Skin epidermis (tissue), 12 donors: Measurements from ENCODE around the gene STIM1.
"Not testable (repeated sequence)": the region's sequence is repeated elsewhere in the genome, so short reads cannot be mapped to it uniquely, and the experiment has no call there.

Experiments used
- H3K27ac ChIP-seq, 21 experiments: fragments of 200-600 bp; sonication (generic) in 11 of 21; one replicate each; pipeline ENCODE4 v1.5.0; 2020; ENCODE audit warnings: mild to moderate bottlenecking in 3 of 21, inconsistent platforms in 2 of 21, moderate library complexity in 2 of 21
- H3K4me3 ChIP-seq, 7 experiments: fragments of 200-600 bp; sonication (generic) in 2 of 7; one replicate each; pipeline ENCODE4 v1.5.0; 2020; ENCODE audit warnings: inconsistent platforms in 2 of 7, mild to moderate bottlenecking in 2 of 7, moderate library complexity in 1 of 7

Gene STIM1

DNA sequence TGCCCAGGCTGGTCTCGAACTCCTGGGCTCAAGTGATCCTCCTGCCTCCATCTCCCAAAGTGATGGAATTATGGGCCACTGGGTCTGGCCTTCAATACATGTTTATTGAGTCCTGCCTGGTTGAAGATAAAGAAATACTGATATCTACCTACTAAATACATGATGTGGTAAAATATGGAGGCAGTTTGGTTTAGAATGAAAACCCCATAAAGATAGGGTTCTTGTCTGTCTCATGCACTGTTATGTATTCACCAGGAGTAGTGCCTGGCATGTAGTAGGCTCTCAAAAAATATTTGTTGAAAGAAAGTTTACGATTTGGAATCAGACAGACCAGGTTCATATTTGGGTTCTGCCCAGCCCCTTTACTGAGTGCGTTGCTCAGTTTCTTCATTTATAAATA, 21.1 kb downstream of the STIM1 start:
- Histone ChIP-seq H3K27ac (no peak overlapping the region), H3K4me3 (no peak overlapping the region)

DNA sequence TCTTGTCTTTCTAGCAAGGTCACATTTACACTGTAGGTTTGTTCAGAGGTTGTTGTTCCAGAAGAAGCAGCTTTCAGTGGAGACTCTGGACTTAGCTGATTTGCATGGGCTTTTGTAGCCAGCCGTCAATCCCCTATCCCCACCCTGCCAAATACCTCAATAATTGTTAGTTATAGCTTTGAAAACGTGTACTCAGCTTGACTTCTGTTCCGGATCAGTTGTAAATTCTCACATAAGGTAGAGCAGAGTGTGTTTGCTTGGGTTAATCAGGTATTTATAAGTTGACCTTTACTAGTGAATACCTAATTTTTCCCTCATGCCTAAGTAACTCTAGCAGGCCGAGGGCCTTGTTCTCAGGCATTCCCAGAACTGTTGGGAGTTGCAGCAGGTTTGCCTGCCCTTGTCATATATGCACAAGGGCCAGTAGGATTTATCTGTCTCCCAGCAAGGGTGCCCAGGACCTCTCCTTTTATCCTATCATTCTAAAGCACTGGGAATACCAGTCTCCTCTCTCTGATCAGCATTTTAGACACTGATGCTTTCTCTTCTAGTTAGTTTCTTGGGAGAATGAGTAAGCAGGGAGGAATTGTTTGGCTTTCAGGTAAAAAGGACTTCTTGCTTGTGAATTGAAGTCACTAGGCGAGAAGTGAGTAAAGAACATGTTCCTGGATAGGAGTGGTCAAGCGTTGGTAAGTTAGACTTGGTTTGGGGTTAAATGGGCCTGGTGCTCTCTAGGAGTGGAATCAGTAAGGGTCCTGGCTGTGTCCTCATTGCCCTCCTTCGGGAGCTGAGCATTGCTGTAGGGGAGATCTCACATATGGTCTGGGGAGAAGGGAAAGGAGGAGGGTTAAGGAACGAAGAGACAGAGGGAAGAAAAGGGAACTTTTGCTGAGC, 22.1 kb downstream of the STIM1 start:
- Histone ChIP-seq H3K4me3 (no peak overlapping the region), H3K27ac (peak overlapping the region in 3 of 21 experiments; percentile 3 to 60 (median 25))

DNA sequence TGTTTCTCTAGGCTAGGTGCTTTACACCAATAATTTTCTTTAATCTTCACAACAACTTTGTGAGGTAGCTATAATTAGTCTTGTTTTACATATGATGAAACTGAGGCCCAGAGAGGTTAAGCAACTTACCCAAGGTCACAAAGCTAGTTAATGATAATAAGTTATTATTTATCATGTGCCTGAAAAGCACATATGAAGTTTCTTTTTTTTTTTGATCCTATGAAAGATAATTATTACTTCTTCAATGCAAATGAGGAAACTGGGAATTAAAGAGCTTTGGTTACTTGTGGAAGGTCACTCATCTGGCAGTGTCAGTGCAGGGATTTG, 22.8 kb downstream of the STIM1 start:
- Histone ChIP-seq H3K27ac (peak overlapping the region in 1 of 21 experiments; percentile 60), H3K4me3 (no peak overlapping the region)

DNA sequence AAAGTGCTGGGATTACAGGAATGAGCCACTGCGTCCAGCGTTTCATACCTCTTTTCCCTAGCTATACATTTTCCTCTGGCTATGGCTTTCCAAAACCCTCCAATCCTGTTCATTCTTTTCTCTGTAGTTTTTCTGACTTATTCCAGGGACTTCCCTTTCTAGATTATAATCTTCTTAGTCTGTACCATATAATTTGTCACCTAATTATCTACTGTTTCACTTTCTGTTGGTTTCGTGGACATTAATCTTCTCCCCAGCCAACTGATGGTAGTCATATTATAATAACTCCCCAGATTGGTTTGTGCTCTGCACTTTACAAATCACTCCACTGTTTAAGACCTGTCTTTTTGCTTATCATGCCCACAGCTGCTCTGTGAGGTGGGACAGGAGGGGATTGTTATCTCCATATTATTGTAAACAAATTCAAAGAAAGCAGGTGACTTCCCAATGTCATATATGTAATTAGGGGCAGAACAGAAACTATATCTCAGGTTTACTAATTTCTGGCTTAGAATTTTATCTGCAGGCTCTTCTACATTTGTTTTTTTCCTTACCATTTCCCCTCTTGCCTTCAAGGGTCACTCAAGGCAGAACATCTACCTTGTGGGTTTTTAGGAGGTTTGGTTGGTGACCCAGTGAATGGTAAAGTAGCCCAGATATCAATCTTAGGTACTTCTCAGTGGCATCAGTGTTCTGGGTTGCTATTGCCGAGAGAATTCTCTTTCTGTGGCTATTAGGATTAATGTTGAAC, 23.9 kb downstream of the STIM1 start:
- peak overlapping the region in 11 of 21 experiments; percentile 2 to 59 (median 26) for H3K27ac ChIP-seq

DNA sequence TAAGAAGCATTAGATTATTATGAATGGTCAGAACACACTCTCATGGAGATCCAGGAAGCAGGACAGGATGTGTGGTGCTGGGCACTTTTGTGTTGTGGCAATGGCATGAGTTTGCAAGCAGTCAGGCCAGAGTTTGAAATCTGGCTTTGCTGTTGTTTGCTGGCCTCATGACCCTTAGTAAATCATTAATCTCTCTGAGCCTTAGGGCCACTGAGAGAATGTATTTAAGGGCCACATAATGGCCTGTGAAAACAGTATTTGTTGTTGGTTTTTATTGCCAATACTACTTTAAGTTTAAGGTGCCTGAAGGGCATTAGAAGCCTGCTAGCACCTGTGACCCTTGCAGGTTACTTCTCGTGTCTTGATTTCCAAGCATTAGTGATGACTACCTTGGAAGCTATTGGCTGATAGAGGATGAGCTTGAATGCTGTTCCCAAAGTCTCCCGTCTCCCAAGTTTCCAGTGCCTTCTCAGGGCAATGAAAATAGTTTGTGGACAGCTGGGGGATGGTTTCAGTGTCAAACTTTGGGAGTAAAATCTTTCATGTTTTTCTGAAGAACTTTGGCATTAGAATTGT, 24.6 kb downstream of the STIM1 start:
- Histone ChIP-seq H3K27ac (peak overlapping the region in 12 of 21 experiments; percentile 2 to 59 (median 38)), H3K4me3 (no peak overlapping the region)

More for the DNA sequence above, 23.9 kb downstream of the STIM1 start:
- no peak overlapping the region for H3K4me3 ChIP-seq

DNA sequence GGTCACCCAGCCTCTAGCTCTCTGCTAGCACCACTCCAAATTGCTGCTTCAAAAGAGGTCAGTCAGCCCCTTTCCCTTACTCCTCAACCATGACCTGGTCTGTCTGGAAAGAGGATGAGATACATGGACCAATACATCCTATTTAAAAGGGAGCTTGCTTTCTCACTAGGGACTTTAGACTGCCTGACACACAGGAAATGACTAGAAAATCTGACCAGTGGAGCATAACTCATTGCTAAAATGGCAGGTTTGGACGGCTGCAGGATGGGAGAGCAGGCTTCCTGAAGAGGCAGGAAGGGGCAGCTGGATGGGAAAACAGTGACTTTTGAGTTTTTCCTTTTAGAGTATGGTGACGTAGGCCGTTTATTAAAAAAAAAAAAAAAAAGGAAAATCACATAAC, 25.3 kb downstream of the STIM1 start:
- H3K4me3 ChIP-seq: no peak overlapping the region
- H3K27ac ChIP-seq: peak overlapping the region in 9 of 21 experiments; percentile 10 to 59 (median 38)

DNA sequence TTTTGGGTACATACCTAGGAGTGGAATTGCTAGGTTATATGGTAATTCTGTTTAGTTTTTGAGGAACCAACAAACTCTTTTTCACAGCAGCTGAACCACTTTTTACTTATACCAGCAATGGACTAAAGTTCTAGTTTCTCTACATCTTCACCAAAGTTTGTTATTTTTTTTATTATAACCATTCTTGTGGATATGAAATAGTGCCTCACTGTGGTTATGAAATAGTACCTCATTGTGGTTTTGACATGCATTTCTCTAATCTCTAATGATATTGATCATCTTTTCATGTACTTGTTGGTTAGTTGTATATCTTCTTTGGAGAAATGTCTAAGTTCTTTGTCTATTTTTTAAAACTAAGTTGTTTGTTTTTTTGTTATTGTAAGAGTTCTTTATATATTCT, 27.2 kb downstream of the STIM1 start:
- no peak overlapping the region for H3K4me3 ChIP-seq
- no peak overlapping the region for H3K27ac ChIP-seq

DNA sequence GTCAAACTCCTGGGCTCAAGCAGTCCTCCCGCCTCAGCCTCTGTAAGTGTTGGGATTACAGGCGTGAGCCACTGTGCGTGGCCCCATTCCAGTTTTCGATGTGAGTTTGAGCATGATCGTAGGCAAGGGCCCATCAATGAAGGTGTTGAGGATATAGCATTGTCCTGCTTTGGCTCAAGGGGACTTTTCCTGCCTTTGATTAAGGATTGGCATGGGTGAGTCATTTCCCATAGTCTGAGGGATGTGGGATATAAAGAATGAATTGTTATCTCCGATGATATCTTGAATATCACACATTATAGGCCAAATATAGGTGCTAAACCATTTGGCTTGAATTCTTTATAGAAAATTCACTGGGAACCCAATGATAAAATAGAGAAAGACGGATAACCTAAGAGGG, 30.4 kb downstream of the STIM1 start:
- Histone ChIP-seq H3K4me3 (no peak overlapping the region), H3K27ac (no peak overlapping the region)

DNA sequence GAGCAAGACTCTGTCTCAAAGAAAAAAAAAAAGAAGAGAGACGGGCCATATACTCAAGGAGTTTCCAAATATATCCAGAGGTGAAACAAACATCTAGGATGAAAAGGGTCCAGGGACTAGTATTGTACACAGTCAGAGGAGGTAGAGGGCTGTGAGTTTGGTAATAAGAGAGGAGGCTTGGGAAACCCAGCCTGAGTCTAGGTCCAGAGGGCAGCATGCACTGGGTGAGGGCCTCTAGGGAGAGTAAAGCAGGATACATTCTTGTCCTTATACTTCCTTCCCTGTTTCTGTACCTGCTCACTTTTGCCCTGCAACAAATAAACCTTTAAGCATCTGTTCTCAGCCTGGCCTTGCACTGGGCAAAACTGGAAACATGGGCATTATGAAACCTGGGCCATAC, 31.5 kb downstream of the STIM1 start:
- Histone ChIP-seq H3K4me3 (no peak overlapping the region), H3K27ac (no peak overlapping the region)

DNA sequence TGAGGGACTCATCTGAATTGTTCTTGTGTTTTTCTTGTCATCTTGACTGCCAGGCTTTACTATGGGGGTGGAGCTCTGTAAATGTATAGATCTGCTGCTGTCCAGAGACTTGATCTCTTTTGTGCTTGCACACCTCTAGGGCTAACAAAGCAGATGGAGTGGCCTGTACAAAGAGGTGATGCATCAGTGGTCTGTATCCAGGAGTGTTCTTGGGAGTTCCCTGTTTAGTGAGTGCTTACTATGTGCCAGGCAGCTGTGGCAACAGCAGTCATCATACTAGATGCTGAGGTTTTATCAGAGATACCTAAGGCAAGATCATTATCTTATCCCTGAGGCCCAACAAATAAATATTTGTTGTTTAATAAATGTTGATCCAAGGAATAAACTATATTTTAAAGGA, 33.4 kb downstream of the STIM1 start:
- no peak overlapping the region for H3K27ac ChIP-seq
- H3K4me3 ChIP-seq: no peak overlapping the region

DNA sequence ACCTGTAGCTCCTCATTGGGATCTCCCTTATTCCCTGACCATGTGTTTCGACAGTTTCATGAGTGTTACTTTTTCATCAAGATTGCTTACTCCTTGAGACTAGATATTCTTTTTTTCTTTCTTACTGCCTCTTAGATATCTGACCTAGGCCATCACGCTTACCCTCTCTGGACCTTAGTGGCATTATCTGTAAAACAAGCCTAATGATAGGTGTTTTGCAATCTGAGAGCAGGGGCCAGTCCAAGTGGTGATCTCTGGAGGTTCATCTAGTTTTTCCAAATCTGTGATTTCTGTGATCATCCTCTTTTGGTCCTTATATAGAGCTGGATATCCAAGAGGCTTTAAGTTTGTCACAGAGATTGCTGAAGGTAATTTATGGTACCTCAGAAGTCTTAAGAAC, 34.5 kb downstream of the STIM1 start:
- H3K27ac ChIP-seq: no peak overlapping the region
- no peak overlapping the region for H3K4me3 ChIP-seq

DNA sequence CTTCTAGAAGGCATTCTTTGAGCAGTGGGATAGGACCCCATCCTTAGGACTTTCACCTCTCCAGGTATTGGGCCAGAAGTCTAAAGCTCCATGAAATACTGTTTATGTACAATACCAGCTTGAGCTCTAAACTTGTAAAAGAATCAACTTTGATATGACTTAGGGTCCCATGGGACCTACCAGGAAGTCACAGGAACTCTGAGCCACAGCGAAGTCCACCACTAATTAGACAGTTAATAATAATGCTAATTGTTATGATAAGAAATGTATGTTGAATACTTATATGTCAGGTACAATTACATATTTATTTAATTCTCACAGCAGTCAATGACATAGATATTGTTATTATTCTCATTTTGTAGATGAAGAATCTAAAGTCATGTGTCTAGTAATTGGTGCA, 35.3 kb downstream of the STIM1 start:
- Histone ChIP-seq H3K4me3 (no peak overlapping the region), H3K27ac (no peak overlapping the region)

DNA sequence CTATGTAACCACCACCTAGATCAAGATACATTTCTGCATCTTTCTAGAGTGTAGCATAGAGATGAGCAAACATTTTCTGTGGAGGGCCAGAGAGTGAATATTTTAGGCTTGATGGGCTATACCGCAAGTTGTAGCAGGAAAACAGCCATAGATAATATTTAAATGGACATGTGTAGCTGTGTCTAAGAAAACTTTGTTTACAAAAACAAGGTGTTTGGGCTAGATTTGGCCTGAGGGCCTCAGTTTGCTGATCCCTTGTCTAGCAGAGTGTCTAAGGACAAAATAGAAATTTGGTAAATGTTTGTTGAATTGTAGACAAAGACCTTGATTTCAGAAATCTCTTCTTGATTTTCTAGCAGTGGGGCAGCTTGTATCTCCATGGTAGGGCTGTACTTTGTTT, 36.3 kb downstream of the STIM1 start:
- H3K27ac ChIP-seq: no peak overlapping the region
- no peak overlapping the region for H3K4me3 ChIP-seq

DNA sequence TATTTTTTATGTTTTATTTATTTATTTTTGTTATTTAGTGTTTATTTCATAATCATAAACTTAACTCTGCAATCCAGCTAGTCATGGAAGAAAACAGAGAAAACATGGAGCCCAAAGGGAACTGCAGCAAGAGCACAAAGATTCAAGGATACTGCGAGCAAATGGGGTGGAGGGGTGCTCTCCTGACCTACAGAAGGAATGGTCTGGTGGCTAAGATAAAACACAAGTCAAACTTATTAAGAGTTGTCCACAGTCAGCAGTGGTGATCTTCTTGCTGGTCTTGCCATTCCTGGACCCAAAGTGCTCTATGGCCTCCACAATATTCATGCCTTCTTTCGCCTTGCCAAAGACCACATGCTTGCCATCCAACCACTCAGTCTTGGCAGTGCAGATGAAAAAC, 36.7 kb downstream of the STIM1 start:
- H3K27ac ChIP-seq: no peak overlapping the region

DNA sequence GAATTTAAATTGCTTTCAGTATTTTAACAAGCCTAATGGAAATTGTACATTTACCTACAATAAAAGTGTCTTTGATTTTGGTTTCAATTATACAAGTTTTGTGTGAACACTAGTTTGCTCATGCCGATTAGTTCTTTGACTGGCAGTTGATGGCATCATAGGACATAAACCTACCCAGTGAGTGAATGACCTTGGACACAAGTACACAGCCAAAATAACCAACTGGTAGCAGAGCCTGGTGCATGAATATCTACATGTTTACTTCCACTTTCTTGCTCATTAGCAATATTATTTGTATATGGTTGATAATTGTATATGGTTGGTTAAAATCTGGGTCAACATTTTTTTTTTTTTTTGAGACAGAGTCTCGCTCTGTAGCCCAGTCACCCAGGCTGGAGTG, 37.8 kb downstream of the STIM1 start:
- peak overlapping the region in 8 of 21 experiments; percentile 5 to 78 (median 64) for H3K27ac ChIP-seq
- H3K4me3 ChIP-seq: no peak overlapping the region

More for the DNA sequence above, 36.7 kb downstream of the STIM1 start:
- H3K4me3 ChIP-seq: no peak overlapping the region

DNA sequence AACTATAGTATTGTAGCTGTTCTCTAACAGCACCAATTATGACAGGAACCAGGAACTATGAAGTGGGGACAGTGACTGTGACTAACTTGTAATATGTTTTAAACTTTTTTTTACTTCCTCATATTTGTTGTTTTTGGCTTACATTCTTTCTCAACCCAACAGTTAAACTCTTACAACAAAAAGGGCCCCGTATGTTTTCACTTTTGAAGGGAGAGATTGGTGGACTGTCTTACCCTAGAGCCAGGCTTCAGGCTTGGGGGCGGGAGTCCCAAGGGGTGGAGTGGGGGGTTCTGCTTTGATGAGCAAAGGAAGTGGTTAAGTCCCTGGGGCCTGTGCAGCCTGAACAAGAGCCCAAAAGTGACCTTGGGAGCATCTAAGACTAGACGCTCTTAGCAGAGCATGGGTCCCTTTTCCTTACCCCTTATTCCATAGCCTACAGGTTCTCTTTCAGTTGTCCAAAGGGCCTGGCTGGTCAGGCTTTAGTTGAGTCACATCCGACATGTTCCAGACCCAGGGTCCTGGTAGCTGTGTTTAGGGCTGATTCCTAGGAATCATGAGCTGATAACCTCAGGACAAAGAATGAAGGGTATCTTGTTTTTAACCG, 38.8 kb downstream of the STIM1 start:
- H3K4me3 ChIP-seq: no peak overlapping the region
- H3K27ac ChIP-seq: peak overlapping the region in 18 of 21 experiments; percentile 5 to 78 (median 54)

DNA sequence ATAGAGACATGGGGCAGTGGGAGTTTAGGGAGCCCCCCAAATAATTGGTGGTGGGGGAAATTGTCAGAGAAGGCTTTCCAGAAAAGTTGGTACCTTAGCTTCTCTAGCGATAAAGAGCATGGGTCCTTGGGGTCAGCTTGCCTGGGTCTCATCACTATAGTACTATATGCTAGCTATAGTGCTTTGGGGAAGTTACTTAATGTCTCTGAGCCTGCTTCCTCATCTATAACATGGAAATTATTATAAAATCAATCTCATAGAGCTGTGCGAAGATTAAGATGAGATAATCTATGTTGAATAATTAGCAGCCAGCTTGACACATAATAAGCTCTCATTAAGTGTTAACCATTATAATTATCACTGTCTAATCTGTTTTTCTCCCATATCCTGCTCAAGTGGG, 41.2 kb downstream of the STIM1 start:
- peak overlapping the region in 1 of 21 experiments; percentile 54 for H3K27ac ChIP-seq
- H3K4me3 ChIP-seq: no peak overlapping the region

DNA sequence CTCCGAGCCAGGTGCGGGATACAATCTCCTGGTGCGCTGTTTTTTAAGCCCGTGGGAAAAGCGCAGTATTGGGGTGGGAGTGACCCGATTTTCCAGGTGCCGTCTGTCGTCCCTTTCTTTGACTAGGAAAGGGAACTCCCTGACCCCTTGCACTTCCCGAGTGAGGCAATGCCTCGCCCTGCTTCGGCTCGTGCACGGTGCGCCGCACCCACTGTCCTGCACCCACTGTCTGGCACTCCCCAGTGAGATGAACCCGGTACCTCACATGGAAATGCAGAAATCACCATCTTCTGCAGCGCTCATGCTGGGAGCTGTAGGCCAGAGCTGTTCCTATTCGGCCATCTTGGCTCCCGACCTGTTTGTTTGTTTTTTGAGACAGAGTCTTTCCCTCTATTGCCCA, 44.8 kb downstream of the STIM1 start:
- H3K27ac ChIP-seq, H3K4me3 ChIP-seq: not testable (repeated sequence)

DNA sequence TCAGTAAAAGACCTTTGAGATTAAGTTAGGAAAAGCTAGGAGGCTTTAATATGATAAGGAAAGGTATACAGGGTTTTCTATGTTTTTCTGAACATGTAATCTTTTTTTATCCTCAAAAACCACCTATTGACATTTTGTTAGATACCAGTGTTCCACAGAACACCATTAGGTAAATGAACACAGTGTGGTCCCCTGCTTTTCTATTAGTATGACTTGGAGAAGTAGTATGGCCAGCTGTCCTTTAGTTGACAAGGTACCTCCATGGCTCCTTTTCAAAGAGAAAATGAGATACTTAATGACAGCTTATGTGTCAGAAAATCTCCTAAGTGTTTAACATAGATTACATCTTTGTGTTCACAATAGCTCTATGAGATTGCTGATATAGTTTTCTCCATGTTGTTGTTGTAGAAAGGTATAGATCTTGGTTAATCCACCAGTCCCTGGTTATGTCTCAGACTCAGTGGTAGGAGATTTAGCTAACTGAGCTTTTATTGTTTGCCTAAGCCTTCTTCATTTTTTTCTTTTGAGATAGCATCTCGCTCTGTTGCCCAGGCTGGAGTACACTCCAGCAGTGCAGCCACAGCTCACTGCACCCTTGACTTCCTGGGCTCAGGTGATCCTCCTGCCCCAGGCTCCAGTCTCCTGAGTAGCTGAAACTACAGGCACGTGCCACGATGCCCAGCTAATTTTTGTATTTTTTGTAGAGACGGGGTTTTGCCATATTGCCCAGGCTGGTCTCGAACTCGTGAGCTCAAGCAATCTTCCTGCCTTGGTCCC, 46.0 kb downstream of the STIM1 start:
- Histone ChIP-seq H3K4me3 (no peak overlapping the region), H3K27ac (no peak overlapping the region)

DNA sequence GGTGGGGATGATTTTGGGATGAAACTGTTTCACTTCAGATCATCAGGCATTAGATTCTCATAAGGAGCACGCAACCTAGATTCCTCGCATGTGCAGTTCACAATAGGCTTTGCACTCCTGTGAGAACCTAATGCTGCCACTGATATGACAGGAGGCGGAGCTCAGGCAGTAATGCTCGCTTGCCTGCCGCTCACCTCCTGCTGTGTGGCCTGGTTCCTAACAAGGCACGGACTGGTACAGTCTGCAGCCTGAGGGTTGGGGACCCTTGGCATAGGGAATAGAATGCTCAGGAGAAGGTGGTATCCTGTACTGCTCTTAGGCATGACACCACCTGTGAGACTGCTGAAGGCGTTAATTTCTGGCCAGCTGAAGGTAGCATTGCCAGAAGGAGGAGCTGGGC, 47.0 kb downstream of the STIM1 start:
- Histone ChIP-seq H3K27ac (peak overlapping the region in 3 of 21 experiments; percentile 13 to 63 (median 36)), H3K4me3 (no peak overlapping the region)
